ENCODE results near the gene GEN1. TPM values are rescaled to one million over a fixed set of nuclear protein-coding genes. Genes with fewer than 3 reads are reported as not detected.
"Not testable (repeated sequence)": the region's sequence is repeated elsewhere in the genome, so short reads cannot be mapped to it uniquely, and the experiment has no call there.

GEN1 gene
- total RNA-seq, 1 donor from 2014 or later, result 7.3 TPM

DNA sequence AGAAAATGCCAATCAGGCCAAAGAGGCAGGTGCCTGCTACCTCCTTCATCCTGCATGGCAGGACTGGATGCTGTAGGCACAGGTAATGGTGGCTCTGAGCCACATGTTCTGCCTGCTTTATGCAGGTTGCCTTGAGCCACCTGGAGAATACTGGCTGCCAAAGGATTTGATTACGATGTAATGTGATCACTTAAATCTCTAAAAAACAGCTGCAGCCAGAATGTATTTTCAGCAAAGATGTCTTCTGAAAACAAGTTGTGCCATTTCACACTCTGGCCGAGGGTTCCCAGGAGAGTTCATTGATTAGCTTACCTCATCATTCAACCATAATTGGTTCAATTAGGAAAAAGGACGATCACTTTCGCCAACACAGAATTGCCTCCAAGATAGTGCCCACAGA lies 44.4 kb downstream of the GEN1 start:
- DNase-seq, result no peak

DNA sequence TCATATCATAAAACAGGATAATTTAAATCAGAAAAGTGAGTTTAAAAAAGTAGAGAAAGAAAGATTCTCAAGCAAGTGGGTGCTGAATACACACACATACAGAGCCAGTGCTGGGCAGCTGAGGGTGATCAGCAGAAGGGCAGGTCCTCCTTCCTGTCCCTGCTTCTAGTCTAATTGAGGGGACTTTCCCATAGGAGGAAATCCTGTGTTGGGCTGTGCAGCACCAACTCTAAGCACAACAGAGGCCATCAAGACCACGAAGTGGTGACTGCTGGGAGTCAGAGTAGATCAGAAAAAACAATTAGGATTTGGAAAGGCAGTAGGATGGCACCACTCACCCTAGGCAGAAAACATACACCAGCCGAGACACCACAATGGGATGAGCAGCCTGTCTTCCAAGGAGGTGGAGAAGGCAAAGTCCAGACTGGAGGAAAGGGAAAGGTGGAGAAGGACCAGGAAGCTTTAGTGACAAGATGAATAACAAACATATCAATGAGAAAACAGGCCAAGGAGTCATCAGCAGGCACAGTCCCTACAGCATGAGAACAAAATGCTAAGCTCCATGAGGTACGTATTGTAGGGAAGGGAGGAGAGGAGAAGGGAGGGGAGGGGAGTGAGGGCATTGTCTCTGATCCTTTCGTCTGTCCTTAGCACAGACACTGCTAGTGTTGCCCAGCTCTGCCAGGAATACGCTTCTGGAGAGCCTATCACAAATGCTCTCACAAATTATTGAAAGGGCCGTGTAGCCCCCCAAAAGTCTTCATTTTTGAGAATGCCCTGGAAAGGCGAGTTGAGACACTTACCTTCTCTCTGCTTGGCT lies 45.6 kb downstream of the GEN1 start:
- no peak for DNase-seq

DNA sequence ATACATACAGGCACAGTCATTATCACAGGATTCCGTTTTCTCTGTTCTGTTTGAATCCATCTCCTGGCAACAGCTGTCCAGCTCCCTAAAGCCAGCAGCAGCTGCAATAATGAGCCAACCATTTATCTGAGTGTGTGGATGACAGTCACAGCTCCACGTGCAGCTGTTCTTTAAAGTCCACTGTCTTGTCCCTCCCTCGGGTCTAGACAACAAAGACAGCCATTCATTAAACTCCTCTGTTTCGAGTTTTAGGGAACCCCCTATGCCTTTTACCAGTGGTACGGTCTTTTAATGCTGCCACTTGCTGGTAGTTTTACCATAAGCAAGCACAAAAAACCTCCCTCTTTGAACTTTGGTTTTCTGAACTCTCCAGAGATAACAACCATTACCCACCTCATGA lies 46.3 kb downstream of the GEN1 start:
- DNase-seq, result no peak

DNA sequence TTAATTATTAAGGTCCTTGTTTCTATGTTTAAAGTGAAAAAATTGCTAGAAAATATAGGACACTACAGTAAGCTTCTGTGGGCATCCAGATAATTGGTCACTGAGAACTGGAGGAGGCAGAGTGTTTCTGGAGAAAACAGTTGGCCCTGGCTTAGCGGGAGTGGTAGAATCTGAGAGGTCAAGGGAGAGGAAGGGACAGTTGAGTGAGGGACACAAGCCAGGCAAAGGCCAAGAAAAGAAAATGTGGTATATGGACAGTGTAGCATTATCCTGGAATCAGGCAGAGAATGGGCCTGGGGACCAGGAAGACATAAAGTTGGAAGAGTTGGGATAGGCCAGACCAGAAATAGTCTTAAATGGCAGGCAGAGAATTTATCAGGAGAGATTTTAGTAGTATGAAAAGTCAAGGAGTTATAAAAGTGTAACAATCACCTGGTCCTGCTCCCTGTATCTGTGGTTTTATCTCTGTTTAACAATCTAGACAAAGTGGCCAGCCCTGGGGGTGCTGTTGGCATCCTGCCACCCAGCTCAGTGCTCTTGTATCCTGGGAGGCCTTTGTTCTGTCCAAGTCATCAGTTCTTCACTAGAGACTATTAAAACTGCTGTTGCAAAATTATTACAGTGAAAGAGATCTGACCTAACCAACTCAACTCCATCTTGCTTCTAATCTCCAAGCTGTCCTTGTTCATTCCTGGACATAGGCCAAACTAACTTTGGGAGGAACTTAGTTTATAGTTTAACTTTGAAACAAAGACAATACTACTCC lies 46.9 kb downstream of the GEN1 start:
- DNase-seq, result no peak

DNA sequence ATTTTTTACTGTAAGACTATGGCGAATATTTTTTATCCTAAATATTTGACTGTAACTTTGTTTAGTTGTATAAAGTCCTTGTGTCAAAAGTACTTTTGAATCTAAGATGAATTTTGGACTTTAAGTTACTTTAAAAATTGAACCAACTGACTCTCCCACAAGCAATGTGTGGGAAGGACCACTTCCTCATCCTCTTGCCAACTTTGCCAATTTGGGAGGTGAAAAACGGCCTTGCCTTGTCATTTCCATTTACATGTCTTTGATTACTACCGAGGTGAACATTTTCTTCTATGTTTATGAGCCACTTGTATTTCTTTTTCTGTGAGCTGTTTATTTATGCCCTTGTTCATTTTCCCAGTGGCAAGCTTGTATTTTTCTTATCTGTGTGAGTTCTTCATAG lies 49.6 kb downstream of the GEN1 start:
- no peak for DNase-seq

DNA sequence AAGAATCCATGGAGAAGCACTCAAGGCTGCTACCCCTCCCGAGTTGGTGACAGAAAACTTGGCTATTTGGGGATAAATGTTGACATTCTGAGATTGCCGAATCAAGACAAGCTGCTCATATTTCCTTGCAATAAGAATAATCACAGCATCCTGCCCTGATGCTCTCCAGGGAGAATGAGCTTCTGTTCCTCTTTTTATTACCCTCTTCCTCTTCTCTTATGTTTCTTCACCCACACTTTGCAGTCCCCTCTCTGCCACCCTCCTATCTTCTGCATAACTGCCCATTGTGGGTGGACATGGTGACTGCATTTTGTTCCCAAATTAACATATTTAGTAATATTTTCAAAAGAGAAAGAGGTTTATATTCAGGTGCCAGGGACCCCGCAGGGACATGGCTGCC lies 50.4 kb downstream of the GEN1 start:
- no peak for DNase-seq

DNA sequence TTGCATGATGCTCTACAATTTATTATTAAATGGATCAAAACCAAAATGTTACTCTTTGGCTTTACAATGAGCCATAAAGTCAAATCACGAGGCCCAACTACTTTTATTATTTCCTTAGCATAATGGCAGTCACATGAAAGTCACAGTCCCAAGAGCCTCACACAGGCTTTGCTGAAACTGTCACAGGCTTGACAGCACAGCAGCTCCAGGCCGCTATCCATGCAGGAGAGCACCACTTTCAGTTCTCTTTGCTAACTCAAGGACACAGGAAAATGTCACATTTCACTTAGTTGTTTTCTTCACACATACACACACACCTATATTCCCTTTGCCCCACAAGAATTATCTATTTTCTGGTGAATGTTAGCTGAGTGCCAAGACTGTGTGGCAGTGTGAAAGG lies 51.2 kb downstream of the GEN1 start:
- no peak for DNase-seq

DNA sequence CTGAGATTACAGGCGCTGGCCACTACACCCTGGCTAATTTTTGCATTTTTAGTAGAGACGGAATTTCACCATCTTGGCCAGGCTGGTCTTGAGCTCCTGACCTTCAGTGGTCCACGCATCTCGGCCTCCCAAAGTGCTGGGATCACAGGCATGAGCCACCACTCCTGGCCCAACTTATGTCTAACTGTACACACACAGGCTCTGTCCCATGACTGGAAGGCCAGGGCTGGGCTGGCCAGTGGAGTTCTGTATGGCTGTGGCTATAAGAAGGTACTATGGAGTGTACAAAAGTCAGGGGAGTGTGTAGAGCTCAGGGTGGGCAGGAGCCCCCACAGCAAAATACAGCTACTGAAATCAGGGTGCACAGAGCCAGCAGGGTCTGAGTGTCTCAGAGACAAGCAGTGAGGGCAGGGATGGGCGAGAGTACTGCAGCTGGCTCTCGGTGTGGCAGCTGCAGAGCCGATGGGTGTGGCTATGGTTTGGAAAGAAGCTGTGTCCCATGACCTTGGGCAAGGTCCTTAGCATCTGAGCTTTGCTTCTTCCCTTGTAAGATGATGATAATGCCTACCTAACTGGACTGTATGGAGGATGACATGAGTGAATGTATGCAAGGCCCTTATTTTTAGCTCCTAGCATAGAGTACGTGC lies 51.9 kb downstream of the GEN1 start:
- DNase-seq, result no peak

DNA sequence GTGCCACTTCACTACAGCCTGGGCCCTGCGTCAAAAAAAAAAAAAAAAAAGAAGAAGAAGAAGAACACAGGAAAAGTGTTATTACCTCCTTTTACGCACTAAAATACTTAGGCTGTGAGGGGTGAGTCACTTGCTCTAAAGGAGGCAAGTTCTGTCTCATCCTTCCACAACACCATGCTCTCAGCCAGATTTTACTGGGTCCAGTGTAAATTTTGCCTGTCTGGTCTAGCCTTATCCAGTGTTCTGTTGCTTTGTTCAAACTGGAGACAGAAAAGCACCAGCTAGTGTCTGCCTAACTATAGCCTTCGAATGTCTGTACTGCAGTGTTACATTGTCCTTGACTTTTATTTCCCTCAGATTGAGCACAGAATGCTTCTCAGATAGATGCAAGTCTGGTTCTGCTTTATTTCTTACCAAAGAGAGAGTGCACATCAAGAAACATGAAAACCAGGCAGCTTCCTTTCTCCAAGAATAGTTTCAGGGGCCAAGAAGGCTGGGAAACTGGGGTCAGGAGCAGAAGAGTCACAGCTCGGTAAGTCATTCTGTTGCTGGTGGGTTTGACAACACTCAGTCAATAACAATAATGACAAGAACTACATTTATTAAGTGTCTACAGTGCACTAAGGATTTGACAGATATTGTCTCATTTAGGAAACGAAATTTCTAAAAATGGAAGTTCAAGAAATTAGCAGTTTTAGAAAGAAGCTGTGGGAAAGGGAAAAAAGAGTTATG lies 59.2 kb downstream of the GEN1 start:
- DNase-seq, result no peak

DNA sequence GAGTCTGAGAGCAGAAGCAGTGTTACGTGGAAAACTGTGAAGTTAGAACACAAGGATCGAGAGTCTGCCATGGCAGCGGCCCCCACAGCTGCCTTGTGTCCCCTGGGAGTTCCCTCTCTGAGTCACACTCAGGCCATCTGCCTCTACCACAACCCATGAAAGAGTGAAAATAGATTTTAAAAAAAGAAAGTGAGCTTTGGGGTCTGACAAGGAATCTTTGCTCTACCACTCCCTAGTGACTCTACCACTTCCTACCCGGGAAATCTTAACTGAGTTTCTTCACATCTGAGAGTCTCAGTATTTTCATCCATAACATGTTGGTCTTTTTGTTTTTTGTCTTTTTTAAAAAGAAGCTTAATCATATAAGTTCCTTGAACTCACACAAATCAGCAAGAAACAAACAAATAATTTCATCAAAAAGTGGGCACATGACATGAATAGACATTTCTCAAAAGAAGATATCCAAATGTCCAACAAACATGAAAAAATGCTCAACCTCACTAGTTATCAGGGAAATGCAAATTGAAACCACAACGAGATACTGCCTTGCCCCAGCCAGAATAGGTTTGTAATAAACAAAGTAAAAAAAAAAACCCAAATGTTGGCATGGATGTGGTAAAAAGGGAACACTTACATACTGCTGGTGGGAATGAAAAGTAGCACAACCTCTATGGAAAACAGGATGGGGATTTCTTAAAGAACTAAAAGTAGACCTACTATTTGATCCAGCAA lies 60.0 kb downstream of the GEN1 start:
- DNase-seq, result no peak

DNA sequence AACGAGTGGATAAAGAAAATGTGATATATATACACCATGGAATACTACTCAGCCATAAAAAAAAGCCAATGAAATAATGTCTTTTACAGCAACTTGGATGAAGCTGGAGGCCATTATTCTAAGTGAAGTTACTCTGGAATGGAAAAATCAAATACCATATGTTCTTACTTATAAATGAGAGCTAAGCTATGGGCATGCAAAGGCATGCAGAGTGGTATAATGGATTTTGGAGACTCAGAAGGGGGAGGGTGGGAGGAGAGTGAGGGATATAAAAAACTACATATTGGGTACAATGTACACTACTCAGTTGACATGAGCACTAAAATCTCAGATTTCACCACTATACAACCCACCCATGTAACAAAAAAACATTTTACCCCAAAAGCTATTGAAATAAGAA lies 60.7 kb downstream of the GEN1 start:
- DNase-seq, result no peak

DNA sequence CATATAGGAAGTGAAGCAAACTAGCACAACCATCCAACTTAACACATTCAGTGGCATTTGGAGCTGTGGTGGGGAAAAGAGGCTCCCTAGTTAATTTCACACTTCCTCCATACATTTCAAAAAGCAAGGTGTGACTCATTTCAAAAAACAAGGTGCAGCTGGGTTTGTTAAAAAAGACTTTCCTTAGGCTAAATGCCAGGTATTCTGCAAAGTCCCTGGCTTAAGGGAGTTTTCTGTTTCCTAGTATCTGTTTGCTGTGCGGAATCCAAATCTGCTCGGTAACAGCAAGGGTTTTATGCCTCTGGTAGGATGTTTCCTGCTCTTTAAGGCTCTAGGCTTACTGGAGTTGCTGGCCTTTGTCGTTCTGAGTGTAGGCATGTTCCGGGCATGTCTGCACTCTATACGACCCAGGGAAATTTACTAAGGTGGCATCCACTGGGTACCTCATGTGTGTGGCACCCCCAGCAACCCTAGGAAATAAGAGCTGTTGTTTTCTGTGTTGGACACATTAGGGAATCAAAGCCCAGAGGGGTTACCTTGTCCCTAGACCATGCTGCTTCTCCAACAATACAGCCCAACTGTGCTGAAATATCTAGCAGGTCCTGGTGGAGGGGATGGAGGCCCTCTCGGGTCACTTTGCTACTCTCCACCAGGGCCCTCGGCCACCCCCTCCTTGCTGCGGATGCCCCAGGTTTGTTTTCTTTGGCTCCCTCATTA lies 61.7 kb downstream of the GEN1 start:
- DNase-seq, result peak; percentile 33

DNA sequence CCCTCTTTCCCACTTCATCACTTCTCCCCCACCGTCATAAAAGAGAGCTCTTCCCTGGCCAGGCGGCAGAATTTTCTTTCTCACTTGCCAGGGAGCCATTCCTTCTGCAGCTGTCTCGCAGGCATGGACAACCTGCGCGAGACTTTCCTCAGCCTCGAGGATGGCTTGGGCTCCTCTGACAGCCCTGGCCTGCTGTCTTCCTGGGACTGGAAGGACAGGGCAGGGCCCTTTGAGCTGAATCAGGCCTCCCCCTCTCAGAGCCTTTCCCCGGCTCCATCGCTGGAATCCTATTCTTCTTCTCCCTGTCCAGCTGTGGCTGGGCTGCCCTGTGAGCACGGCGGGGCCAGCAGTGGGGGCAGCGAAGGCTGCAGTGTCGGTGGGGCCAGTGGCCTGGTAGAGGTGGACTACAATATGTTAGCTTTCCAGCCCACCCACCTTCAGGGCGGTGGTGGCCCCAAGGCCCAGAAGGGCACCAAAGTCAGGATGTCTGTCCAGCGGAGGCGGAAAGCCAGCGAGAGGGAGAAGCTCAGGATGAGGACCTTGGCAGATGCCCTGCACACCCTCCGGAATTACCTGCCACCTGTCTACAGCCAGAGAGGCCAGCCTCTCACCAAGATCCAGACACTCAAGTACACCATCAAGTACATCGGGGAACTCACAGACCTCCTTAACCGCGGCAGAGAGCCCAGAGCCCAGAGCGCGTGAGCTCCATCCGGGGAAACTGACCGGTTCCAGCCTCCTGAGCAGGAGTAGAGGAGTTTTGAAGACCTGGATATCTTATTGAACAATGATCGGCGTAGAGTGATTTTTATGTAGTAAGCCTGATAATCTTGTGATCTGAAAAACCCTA lies 62.7 kb downstream of the GEN1 start, which contains the start of gene MSGN1:
Gene MSGN1, plus strand, starts transcription at position 65 of the 850 bp plus-strand sequence. Its CDS starts 59 bp downstream, at position 124.
- DNase-seq, result no peak

DNA sequence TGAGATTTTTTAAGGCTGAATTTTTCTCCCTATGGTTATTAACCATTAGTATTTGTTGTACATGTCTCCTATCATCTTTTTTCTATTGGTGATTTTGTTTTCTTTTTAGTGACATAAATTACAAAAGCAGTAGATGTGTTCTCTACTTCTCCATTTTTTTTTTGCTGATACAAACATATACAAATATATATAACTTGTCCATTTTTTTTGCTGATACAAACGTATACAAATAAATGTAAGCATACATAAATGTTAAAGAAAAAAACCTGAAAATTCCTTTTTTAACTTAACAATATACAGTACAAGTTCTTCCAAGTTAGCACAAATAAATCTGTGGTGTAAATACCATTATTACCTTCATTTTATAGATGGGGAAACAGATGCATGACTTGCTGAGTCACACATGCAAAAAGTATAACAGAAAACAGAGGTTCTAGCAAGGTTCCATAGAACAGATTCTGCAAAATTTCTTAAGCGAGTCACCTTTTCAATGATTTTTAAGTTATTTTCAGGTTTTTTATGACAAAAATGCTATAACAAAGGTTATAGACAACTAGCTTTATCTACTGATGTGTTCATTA lies 64.4 kb downstream of the GEN1 start:
- no peak for DNase-seq

DNA sequence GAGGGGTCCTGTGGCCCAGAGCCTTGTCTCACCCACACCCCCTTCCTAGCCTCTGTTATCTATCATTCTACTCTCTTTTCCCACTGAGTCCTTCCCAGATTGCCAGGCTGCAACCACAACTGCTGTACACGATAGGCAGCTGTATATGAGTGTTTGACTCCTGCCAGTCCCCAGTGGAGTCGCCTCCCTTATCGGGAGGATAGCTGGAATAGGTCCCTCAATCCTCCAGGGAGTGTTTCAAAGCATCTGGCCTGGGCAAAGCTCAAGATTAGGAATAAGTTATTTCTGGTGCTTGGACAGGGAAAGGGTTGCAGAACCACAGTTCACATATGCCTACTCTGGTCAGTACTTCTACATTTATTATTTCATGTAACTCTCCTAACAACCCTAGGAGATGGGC lies 67.1 kb downstream of the GEN1 start:
- DNase-seq, result no peak

DNA sequence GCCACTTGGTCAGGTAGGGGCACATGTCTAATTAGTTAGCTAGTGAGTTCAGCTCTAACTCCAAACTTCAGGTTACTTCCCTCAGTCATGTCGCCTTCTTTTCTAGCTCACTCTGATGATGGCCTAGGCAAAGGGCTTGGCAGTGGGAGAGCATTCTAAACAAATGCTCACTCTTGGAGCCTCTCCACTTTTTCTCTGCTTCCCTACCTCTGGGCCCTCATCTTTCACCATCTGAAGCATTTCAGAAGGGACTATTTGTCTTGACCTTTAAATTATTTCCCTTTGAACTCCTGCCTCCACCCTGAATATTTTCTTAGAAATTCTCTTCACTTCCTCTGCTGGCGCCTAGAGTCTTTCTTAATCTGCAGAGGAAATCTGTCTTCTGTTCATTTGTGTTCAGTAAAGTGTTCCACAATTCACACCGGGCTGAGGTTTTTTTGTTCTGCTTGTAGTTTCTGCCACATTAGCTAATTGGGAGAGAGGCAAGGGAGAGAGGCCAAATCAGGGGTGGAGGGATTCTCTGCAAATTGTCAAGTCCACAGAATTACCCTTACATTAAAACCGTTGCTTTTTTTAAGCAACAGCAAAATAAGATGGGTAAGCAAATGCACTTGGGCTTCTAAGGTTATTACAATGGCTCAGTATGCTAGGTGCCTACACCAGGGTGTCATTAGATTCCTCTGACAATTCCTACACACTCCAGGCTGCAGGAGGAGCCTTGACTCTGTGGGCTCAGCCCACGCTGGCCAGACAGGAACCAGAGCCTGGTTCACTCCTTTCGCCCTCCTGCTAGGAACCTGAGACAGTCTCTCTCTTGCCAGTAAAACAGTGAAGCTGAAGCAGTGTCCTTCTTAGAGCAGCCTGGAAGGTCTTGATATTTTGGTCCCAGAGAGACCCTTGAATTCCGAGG lies 67.9 kb downstream of the GEN1 start:
- no peak for DNase-seq

DNA sequence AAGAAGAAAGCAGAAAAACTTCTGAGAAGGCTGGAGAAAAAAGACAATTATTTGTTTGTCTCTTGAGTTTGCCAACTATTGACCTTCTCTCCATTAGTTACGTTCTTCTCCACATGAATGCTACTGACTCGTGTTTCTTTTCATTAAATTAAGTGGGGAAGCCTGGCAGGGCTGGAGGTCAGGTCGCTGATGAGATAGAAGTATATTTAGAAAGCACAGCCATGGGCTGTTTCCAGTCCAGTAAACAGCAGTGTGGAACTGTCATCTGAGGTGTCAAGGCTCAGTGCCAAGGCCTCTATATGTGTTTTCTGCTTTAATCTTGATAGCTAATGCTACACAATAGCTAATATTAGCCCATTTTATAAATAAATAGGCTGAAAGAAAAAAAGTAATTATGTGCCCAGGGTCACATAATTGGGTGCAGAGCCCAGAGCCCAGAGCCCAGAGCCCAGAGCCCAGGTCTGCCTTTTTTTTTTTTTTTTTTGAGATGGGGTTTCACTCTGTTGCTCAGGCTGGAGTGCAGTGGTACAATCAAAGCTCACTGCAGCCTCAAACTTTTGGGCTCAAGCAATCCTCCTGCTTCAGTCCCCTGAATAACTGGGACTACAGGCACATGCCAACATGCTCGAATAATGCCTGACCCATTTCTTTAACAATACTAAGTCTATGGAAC lies 68.6 kb downstream of the GEN1 start:
- DNase-seq, result no peak

DNA sequence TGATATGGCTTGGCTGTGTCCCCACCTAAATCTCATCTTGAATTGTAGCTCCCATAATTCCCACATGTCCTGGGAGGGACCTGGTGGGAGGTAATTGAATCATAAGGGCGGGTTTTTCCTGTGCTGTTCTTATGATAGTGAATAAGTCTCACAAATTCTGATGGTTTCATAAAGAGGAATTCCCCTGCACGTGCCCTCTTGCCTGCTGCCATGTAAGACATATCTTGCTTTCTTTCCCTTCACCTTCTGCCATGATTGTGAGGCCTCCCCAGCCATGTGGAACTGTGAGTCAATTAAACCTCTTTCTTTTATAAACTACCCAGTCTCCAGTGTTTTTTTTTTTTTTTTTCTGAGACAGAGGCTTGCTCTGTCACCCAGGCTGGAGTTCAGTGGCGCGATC lies 69.7 kb downstream of the GEN1 start:
- DNase-seq, result not testable (repeated sequence)

Data from dermis blood vessel endothelial cell (primary cell).